GM12878 (cell line): ENCODE measurements around the gene CHMP6. TPM values are rescaled to one million over a fixed set of nuclear protein-coding genes. Genes with fewer than 3 reads are reported as not detected.

Experiments
- ATAC-seq: fragments of 200-7000 bp; cut with Tn5 transposase; 3 replicates; pipeline ENCODE4 v1.9.1; 2020; ENCODE audit warnings: mild to moderate bottlenecking, moderate library complexity
- BruUV-seq: library from RNA; stranded (reverse); fragments of 400-500 nt; replicated peaks from 2 replicates; lab custom pipeline; 2021; lab: Mats Ljungman, UMichigan
- CTCF ChIA-PET: fragments of 300-600 bp; sonication (Branson Sonifier 250); formaldehyde crosslinking; extraction: SDS; loops from one replicate; lab custom pipeline; 2021; ENCODE audit warnings: inconsistent platforms; lab: Yijun Ruan, JAX
- POLR2A ChIA-PET: fragments of 350-600 bp; formaldehyde crosslinking; extraction: SDS; loops from one replicate; lab custom pipeline; 2021; ENCODE audit warnings: inconsistent platforms; lab: Charles Lee
- RAD21 ChIA-PET: fragments of 300-600 bp; sonication (Branson Sonifier 250); formaldehyde crosslinking; loops from one replicate; lab custom pipeline; 2023; ENCODE audit warnings: antibody characterized with exemption; ENCODE audit not compliant: unreplicated experiment; lab: Charles Lee
- SMC1A ChIA-PET: fragments of 300-600 bp; sonication (Branson Sonifier 250); formaldehyde crosslinking; loops from one replicate; lab custom pipeline; 2023; ENCODE audit not compliant: unreplicated experiment, uncharacterized antibody; lab: Charles Lee
- DNase-seq: peaks from one replicate; pipeline ENCODE4 v3.0.0-alpha.2; 2011; ENCODE audit warnings: low read depth, low spot score
- FAIRE-seq: peaks from 3 replicates; lab custom pipeline; 2011; peaks lifted over from hg19 to GRCh38; lab: Jason Lieb, UNC
- H2AFZ ChIP-seq: 2 replicates; pipeline ENCODE4 v1.6.0; 2011; ENCODE audit warnings: low read depth, low read length, control low read depth; ENCODE audit not compliant: control insufficient read depth
- H3K27ac ChIP-seq: 2 replicates; pipeline ENCODE4 v1.5.1; 2011; ENCODE audit warnings: control low read depth; ENCODE audit not compliant: control insufficient read depth, insufficient read depth
- H3K27me3 ChIP-seq, 2 experiments: replicated peaks in 1 of 2; 2 replicates each; pipeline versions ENCODE4 v1.6.0 to v1.6.1; 2011; ENCODE audit warnings: low read length in 1 of 2; ENCODE audit not compliant: control insufficient read depth in 2 of 2, insufficient read depth in 2 of 2
- H3K36me3 ChIP-seq, 2 experiments: 2 replicates each; pipeline ENCODE4 v1.5.1; 2011; ENCODE audit warnings: low read length in 1 of 2; ENCODE audit not compliant: control insufficient read depth in 2 of 2, insufficient read depth in 2 of 2
- H3K4me1 ChIP-seq: 2 replicates; pipeline ENCODE4 v1.6.1; 2011; ENCODE audit warnings: mild to moderate bottlenecking, low read length, moderate library complexity, mixed read lengths; ENCODE audit not compliant: control insufficient read depth, insufficient read depth
- H3K4me2 ChIP-seq: 2 replicates; pipeline ENCODE4 v1.6.0; 2011; ENCODE audit warnings: control low read depth; ENCODE audit not compliant: control insufficient read depth, insufficient read depth
- H3K4me3 ChIP-seq: fragments of 200-600 bp; sonication (generic); 2 replicates; pipeline ENCODE4 v1.5.1; 2016
- H3K79me2 ChIP-seq: 2 replicates; pipeline ENCODE4 v1.6.0; 2011; ENCODE audit warnings: low read length; ENCODE audit not compliant: control insufficient read depth, insufficient read depth
- H3K9ac ChIP-seq: 2 replicates; pipeline ENCODE4 v1.8.0; 2011; ENCODE audit warnings: low read length, control low read depth, mixed read lengths; ENCODE audit not compliant: control insufficient read depth, insufficient read depth
- H3K9me3 ChIP-seq: replicated peaks from 3 replicates; pipeline ENCODE4 v1.5.1; 2011; ENCODE audit warnings: mild to moderate bottlenecking, low read length; ENCODE audit not compliant: control insufficient read depth, insufficient read depth
- H4K20me1 ChIP-seq: 2 replicates; pipeline ENCODE4 v1.6.0; 2011; ENCODE audit not compliant: control insufficient read depth, insufficient read depth
- BCL3 ChIP-seq: IDR thresholded peaks from 2 replicates; pipeline ENCODE4 v1.6.1; 2011; ENCODE audit warnings: borderline replicate concordance, low read depth, mild to moderate bottlenecking, moderate library complexity, low read length; ENCODE audit not compliant: insufficient read depth, poor library complexity, severe bottlenecking
- CHD1 ChIP-seq: IDR thresholded peaks from 2 replicates; pipeline ENCODE4 v1.6.1; 2012; ENCODE audit warnings: low read depth, low read length, improper control_type of control experiment
- CTCF ChIP-seq, 3 experiments: IDR thresholded peaks in 2 of 3; conservative IDR thresholded peaks in 1 of 3; 2 replicates each; pipeline ENCODE4 v1.5.1; 2011; ENCODE audit warnings: low read depth in 3 of 3, low read length in 3 of 3, mild to moderate bottlenecking in 3 of 3, control low read depth in 2 of 3, moderate library complexity in 2 of 3, inconsistent platforms in 1 of 3, mixed read lengths in 1 of 3; ENCODE audit not compliant: control insufficient read depth in 2 of 3, insufficient read depth in 1 of 3; ENCODE audit errors: extremely low read depth in 1 of 3
- FOXK2 ChIP-seq: fragments of 450-650 bp; IDR thresholded peaks from 2 replicates; pipeline ENCODE4 v1.6.1; 2017; ENCODE audit warnings: mild to moderate bottlenecking, moderate library complexity
- JUNB ChIP-seq: IDR thresholded peaks from 2 replicates; pipeline ENCODE4 v1.6.1; 2016; ENCODE audit warnings: antibody characterized with exemption, mild to moderate bottlenecking
- KDM1A ChIP-seq: fragments of 200-600 bp; sonication (generic); IDR thresholded peaks from 2 replicates; pipeline ENCODE4 v1.6.1; 2016; ENCODE audit warnings: borderline replicate concordance
- MTA3 ChIP-seq: IDR thresholded peaks from 2 replicates; pipeline ENCODE4 v1.6.1; 2012; ENCODE audit warnings: low read length, inconsistent platforms, borderline replicate concordance
- PML ChIP-seq: IDR thresholded peaks from 2 replicates; pipeline ENCODE4 v1.6.1; 2012; ENCODE audit warnings: low read length, inconsistent platforms
- RAD21 ChIP-seq: IDR thresholded peaks from 2 replicates; pipeline ENCODE4 v1.6.1; 2011; ENCODE audit warnings: mild to moderate bottlenecking, low read depth, low read length, moderate library complexity; ENCODE audit not compliant: insufficient read depth
- SP1 ChIP-seq: IDR thresholded peaks from one replicate; pipeline ENCODE4 v1.6.1; 2011; ENCODE audit warnings: low read depth, low read length
- SREBF1 ChIP-seq: IDR thresholded peaks from 2 replicates; pipeline ENCODE4 v1.6.1; 2012; ENCODE audit warnings: mild to moderate bottlenecking, low read length
- SRF ChIP-seq, 2 experiments: IDR thresholded peaks; 2 replicates each; pipeline ENCODE4 v1.6.1; 2011; ENCODE audit warnings: low read depth in 2 of 2, low read length in 2 of 2, mild to moderate bottlenecking in 1 of 2, moderate library complexity in 1 of 2
- WRNIP1 ChIP-seq: IDR thresholded peaks from 2 replicates; pipeline ENCODE4 v1.6.1; 2011; ENCODE audit warnings: low read depth, low read length, improper control_type of control experiment, borderline replicate concordance
- ZBTB4 ChIP-seq: fragments of 450-650 bp; formaldehyde crosslinking; IDR thresholded peaks from 2 replicates; pipeline ENCODE4 v1.4.0; 2022; ENCODE audit warnings: mild to moderate bottlenecking, moderate library complexity
- ZNF622 ChIP-seq: fragments of 450-650 bp; IDR thresholded peaks from 2 replicates; pipeline ENCODE4 v1.6.1; 2017; ENCODE audit warnings: mild to moderate bottlenecking, inconsistent platforms
- WGBS: methylation state at CpG from one replicate; pipeline ENCODE4 v1.1.6; 2016; ENCODE audit warnings: low lambda C conversion rate; ENCODE audit not compliant: insufficient replicate concordance, insufficient coverage; ENCODE audit errors: missing lambda C conversion rate; 5-methylcytosine and 5-hydroxymethylcytosine counted together
- in situ Hi-C: fragments of 300-500 bp; cut with MboI; formaldehyde crosslinking; loops from 9 replicates; pipeline ENCODE4 v1.14.3; 2018; ENCODE audit warnings: mixed read lengths
- intact Hi-C: fragments of 100-400 bp; cut with micrococcal nuclease; formaldehyde crosslinking; loops from one replicate; pipeline ENCODE4 v1.14.2; 2022; ENCODE audit not compliant: unreplicated experiment
- polyA plus RNA-seq, 11 experiments: library from polyadenylated mRNA; depleted of rRNA in 4 of 11; unstranded in 6 of 11; stranded (reverse) in 5 of 11; fragments of >200 nt; fragmentation: Nextera tagmentation in 4 of 11; fragmentation: Illumina TruSeq in 1 of 11; extraction: Ambion mirVana in 4 of 11; extraction: Trizol in 1 of 11; gene quantifications; 1 replicate in 1 of 11; 2 replicates in 10 of 11; pipeline versions ENCODE4 v1.2.1 to v1.2.3, GENCODE V29; 2011 to 2016; ENCODE audit warnings: inconsistent platforms in 2 of 11, missing spikeins in 2 of 11, low read depth in 1 of 11
- total RNA-seq, 4 experiments: library from RNA; depleted of rRNA in 3 of 4; stranded (reverse); fragments of >200 nt in 3 of 4; fragmentation: Illumina TruSeq in 1 of 4; extraction: Trizol in 1 of 4; gene quantifications; 2 replicates each; pipeline versions ENCODE4 v1.2.1 to v1.2.3, GENCODE V29; 2013 to 2021

The CHMP6 gene
- total and polyA plus RNA-seq, 10 of the 15 experiments (the other 5 are each of a cell fraction or from before 2014, with no cell fraction given), result 0.21 to 37.9 (median 14.7) TPM

- TF ChIP-seq BCL3, result no peak
- no peak for TF ChIP-seq CHD1
- no peak for TF ChIP-seq ZNF622
- TF ChIP-seq SRF (IDR thresholded peaks at IDR 0.05; ENCODE audit: low read depth in 2 of 2, low read length in 2 of 2), result no peak
Observed at GRCh38 chr17:80948019-80948975, 43.3 kb upstream of the CHMP6 start (continued).

GRCh38 chr17:80948976-80949450 lies 42.6 kb upstream of the CHMP6 start:
- FAIRE-seq, result no peak
- CTCF ChIA-PET, result interaction anchor here (0.7 kb wide), 1 partner anchor 57 kb away, joined by 3 read pairs; no protein-coding TSS in a partner anchor
- no peak for DNase-seq
- no peak overlapping the region for H3K9ac ChIP-seq
- peaks cover 0 to 3% of the 10 kb centered on the region in 2 experiments; a peak in 2 of 4 replicates for H3K36me3 ChIP-seq
- in situ Hi-C loops (no loop called here), intact Hi-C loops (no loop called here)
- POLR2A ChIA-PET, result no interaction called here
- SMC1A ChIA-PET, result no interaction called here
- H3K4me1 ChIP-seq, result no peaks in the 10 kb centered on the region
- WGBS, result 80% methylated on average over 16 of the region's 16 CpGs
- H3K27me3 ChIP-seq, result no peaks in the 10 kb centered on the region
- no peaks in the 10 kb centered on the region for H4K20me1 ChIP-seq
- RAD21 ChIA-PET, result interaction anchor here (1.0 kb wide), 1 partner anchor 211 kb away, joined by 4 read pairs; no protein-coding TSS in a partner anchor
- no peak overlapping the region for H2AFZ ChIP-seq
- H3K4me2 ChIP-seq, result no peak overlapping the region
- no peak overlapping the region for H3K27ac ChIP-seq
- no TSS peak for BruUV-seq
- ATAC-seq, result 0 out of 3 replicates have a peak, but pooled peaks have one; percentile 21
- H3K9me3 ChIP-seq, result no peaks in the 10 kb centered on the region
- no peak overlapping the region for H3K4me3 ChIP-seq
- no peaks in the 10 kb centered on the region for H3K79me2 ChIP-seq
- TF ChIP-seq JUNB, result no peak
- no peak for TF ChIP-seq FOXK2
- peak; percentile 27; the same call in 1 of the 2 replicates for TF ChIP-seq RAD21
- TF ChIP-seq ZBTB4 (CRISPR knock-in tag), result no peak
- no peak for TF ChIP-seq MTA3
- TF ChIP-seq WRNIP1, result no peak
- no peak for TF ChIP-seq SP1
- no peak for TF ChIP-seq PML
- peak; percentile 6 to 33 (median 22); a peak in 2 of 6 replicates for TF ChIP-seq CTCF (IDR thresholded peaks at IDR 0.05 in 2 of 3, conservative IDR thresholded peaks at IDR 0.05 in 1 of 3; ENCODE audit: control insufficient read depth in 2 of 3, extremely low read depth in 1 of 3, insufficient read depth in 1 of 3, low read depth in 3 of 3, low read length in 3 of 3)
- no peak for TF ChIP-seq CHD1
- TF ChIP-seq KDM1A, result no peak
- TF ChIP-seq SREBF1, result no peak
